GM18858 (cell line): ENCODE results near the gene NAV3.
"Not testable (repeated sequence)": the region's sequence is repeated elsewhere in the genome, so short reads cannot be mapped to it uniquely, and the experiment has no call there.

ENCODE experiments used
- ATAC-seq: cut with Tn5 transposase; IDR thresholded peaks from one replicate; pipeline ENCODE4 v1.9.1; 2021; ENCODE audit not compliant: unreplicated experiment

The NAV3 gene

DNA sequence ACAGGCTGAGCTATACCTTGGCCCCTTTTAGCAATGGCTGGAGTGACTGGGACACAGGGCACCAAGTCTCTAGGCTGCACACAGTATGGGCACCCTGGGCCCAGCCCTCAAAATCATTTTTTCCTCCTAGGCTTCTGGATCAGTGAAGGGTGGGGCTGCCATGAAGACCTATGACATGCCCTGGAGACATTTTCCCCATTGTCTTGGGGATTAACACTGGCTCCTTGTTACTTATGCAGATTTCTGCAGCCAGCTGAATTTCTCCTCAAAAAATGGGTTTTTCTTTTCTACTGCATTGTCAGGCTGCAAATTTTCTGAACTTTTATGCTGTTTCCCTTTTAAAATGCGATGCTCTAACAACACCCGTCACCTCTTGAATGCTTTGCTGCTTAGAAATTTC lies 272.1 kb downstream of the NAV3 start:
- ATAC-seq: not testable (repeated sequence)

- no peak for ATAC-seq
Observed at GRCh38 chr12:78115889-78116288, 285.2 kb downstream of the NAV3 start.

DNA sequence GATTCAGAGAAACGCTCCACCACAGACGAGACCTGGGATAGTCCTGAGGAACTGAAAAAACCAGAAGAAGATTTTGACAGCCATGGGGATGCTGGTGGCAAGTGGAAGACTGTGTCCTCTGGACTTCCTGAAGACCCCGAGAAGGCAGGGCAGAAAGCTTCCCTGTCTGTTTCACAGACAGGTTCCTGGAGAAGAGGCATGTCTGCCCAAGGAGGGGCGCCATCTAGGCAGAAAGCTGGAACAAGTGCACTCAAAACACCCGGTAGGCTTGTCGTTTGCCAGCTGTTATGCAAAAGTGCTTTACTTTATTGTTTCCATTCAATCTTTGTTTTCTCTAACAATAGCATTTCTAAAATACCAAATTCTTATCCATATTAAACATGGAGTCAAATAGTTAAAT lies 287.3 kb downstream of the NAV3 start:
- no peak for ATAC-seq

DNA sequence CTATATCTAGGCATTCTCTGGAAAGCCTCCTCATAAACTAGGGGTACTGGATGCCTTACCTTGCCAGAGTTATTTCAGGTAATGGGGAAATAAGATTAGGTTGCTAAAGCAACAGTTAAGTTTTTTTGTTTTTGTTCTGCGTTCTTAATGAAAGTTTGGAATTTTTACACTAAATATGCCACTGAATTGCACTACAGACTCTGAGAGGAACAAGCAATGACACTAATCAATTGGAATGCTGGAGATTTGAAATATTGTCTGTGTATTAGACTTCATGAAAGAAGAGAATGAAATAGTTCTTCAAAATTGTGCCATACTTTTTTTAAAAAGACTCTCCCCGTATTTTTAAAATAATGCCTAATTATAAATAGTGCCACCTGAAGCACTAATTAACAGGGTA lies 287.8 kb downstream of the NAV3 start:
- no peak for ATAC-seq

- ATAC-seq: no peak
Observed at GRCh38 chr12:78119351-78119918, 288.7 kb downstream of the NAV3 start.

GRCh38 chr12:78120306-78120705 lies 289.6 kb downstream of the NAV3 start:
- no peak for ATAC-seq

DNA sequence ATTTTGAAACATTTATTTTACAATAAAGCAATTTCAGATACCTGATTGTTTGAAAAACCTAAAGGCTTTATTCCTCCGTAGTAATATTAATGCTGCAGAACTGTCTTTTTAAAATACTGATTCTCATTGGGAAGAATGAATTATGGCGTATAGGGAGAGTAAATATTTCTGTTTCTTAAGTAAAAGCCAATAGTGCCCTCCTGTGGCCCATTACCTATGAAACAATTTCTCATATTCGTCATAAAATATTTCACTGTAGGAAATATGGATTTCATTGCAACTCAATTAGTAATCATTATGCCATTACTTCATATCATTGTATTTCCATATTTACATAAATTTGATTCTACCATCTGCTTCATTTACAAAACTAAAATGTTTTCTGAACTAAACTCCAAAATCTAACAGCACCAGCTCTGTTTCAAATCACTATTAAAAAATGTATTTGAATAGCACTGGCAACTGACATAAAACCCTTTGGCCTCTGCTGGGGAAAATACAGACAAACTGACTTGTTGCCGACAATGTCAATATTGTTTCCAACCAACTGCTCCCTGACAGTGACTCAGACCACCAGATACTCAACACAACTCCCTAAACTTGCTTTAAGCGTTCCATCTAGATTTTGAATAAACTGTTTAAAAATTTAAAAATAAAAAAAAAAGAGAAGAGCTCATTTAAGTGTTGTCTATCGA lies 290.3 kb downstream of the NAV3 start:
- no peak for ATAC-seq

DNA sequence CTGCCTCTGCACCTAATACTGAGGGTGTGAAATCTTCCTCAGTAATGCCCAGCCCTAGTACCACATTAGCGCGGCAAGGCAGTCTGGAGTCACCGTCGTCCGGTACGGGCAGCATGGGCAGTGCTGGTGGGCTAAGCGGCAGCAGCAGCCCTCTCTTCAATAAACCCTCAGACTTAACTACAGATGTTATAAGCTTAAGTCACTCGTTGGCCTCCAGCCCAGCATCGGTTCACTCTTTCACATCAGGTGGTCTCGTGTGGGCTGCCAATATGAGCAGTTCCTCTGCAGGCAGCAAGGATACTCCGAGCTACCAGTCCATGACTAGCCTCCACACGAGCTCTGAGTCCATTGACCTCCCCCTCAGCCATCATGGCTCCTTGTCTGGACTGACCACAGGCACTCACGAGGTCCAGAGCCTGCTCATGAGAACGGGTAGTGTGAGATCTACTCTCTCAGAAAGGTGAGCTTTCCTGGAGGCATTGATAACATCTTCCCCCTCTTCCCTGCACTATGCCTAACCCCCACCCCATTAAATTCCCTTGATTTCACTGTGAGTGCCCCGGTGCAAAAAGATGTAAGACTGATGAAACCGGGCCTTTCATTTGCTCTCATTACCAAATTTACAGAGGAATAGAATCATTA lies 291.4 kb downstream of the NAV3 start:
- no peak for ATAC-seq

DNA sequence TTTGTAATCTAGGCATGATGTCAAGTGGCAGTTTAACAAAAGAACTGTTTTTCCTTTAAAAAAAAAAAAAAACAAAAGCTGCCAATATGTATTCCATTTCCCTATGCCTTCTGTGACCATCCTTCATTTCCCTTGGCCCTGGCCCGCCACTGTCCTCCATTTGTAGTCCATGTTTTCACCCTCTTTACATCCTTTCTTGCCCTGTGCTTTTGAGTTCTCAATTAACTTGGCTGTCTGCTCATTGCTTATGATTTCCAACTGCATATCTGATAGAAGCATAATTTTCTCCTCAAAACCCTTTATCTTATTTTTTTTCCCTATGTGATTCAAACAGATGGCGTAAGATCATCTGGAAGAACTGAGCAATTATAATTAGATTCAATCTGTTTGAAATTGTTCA lies 297.5 kb downstream of the NAV3 start:
- no peak for ATAC-seq

GRCh38 chr12:78143717-78144116 lies 313.0 kb downstream of the NAV3 start:
- ATAC-seq: no peak

- no peak for ATAC-seq
Observed at GRCh38 chr12:78145398-78145797, 314.7 kb downstream of the NAV3 start.

- ATAC-seq: peak; percentile 77
Observed at GRCh38 chr12:78146365-78146772, 315.7 kb downstream of the NAV3 start.

- no peak for ATAC-seq
Observed at GRCh38 chr12:78149459-78149858, 318.8 kb downstream of the NAV3 start.

GRCh38 chr12:78155546-78155945 lies 324.9 kb downstream of the NAV3 start:
- no peak for ATAC-seq

DNA sequence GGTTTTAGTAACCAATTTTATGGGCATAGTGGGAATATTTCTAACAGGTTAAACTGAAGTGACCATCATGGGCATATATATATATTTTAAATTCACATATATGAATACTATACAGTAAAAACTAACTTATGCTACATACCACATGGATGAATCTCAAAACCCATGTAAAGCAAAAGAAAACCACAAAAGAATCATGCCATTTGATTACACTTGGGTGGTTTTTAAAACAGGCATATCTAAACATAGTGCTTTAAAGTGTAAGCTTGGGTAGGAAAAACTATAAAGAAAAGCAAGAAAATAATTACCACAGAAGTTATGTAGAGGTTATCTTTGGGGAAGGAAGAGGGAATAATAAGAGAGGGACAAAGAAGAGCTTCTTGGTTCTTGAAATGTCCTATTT lies 326.1 kb downstream of the NAV3 start:
- ATAC-seq: no peak

DNA sequence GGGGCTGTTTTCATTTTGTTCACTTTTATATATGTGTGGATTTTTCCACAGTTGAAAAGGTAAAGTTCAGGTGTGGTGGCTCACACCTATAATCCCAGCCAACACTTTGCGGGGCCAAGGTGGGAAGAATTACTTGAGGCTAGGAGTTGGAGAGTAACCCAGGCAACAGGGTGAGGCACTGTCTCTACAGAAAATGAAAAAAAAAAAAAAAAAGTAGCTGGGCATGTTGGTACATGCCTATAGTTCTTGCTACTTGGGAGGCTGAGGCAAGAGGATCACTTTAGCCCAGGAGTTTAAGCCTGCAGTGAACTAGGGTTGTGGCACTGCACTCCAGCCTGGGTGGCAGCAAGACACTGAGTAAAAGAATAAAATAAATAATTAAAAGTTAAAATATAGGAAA lies 326.5 kb downstream of the NAV3 start:
- ATAC-seq: no peak

- ATAC-seq: no peak
Observed at GRCh38 chr12:78164154-78164553, 333.5 kb downstream of the NAV3 start.

DNA sequence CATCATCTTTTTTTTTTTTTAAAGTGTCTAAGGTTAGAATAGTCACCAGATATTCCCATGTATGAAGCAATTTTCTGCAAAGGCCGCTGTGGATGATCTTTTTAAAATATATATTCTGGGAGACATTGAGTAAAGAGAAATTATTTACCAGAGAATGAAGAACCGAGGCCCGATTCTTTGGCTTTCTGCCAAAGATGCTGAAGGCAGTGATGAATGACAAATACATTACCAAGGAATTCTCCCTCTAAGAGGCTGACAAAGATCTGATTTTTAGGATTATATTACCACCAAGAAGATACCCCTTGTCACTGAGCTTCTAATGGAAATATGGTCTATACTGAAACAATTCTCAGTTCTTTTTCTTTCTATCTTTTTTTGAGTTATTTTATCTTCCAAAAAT lies 336.8 kb downstream of the NAV3 start:
- ATAC-seq: no peak

DNA sequence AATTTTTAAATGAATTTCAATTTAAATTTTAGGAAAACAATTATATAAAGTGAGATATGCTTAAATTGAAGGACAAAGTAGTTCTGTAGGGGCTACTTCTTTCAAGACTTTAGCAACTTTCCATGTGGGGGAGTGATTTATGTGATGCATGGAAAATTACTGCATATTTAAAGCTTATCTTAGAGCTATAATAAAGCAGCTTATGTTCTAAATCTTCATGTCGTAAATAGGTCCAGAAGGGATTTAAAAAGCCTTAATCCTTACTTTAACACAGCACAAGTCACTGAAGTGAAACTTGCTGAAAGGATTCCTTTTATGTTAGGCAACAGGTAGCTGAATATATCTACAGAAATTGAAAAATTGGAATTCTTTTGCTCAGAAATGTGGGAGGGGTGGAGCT lies 340.4 kb downstream of the NAV3 start:
- no peak for ATAC-seq

- ATAC-seq: no peak
Observed at GRCh38 chr12:78176643-78177042, 345.9 kb downstream of the NAV3 start.

DNA sequence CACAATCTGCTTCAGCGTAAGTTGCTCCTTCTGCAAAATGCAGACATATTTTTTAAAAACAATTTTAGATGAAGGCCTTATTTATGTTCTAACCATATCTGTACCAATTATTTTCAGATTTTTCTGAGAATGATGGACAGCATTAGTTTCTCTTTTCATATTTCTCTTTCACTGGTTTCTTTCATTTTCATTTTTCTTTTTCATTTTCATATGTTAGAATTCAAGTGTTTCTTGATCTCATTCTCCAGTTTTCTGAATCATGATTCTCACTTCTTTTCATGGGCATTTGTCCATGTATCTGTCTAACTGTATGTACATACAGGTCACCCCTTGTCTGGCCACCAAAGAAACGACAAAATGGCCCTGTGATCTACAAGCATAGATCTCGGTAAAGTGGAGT lies 346.6 kb downstream of the NAV3 start:
- ATAC-seq: no peak

- ATAC-seq: no peak
Observed at GRCh38 chr12:78179346-78179745, 348.7 kb downstream of the NAV3 start.
